ENCODE data around the gene NGF. TPM values are rescaled to one million over a fixed set of nuclear protein-coding genes. Genes with fewer than 3 reads are reported as not detected.

Gene NGF
- total RNA-seq, 1 donor from 2014 or later, result 12.9 TPM

- Histone ChIP-seq H3K4me2 (ENCODE audit: low read length) (no peak overlapping the region), H3K4me3 (ENCODE audit: insufficient read depth, low read depth, low read length) (no peak overlapping the region), H4K20me1 (ENCODE audit: insufficient read depth, low read length) (no peaks in the 10 kb centered on the region), H3K9ac (ENCODE audit: low read length) (no peak overlapping the region), H3K36me3 (ENCODE audit: insufficient read depth, low read length) (no peaks in the 10 kb centered on the region), H3K79me2 (ENCODE audit: insufficient read depth, low read length) (peaks cover 32% of the 10 kb centered on the region), H3K9me3 (ENCODE audit: insufficient read depth, low read depth, low read length) (no peaks in the 10 kb centered on the region), H3K27me3 (ENCODE audit: insufficient read depth, low read length) (no peaks in the 10 kb centered on the region), H2AFZ (ENCODE audit: low read depth, low read length) (no peak overlapping the region), H3K4me1 (ENCODE audit: insufficient read depth, low read length) (peaks cover 32% of the 10 kb centered on the region), H3K27ac (ENCODE audit: low read depth, low read length) (no peak overlapping the region)
- Mint-ChIP-seq H3K36me3 (ENCODE audit: low read depth, unreplicated experiment) (peaks cover 10% of the 10 kb centered on the region), H3K4me3 (ENCODE audit: unreplicated experiment) (no peak overlapping the region), H3K9me3 (ENCODE audit: unreplicated experiment) (peaks cover 3% of the 10 kb centered on the region), H3K4me1 (ENCODE audit: low read depth, unreplicated experiment) (peaks cover 59% of the 10 kb centered on the region), H3K27me3 (ENCODE audit: low read depth, unreplicated experiment) (no peaks in the 10 kb centered on the region), H3K27ac (ENCODE audit: unreplicated experiment) (peak overlapping the region; percentile 60)
- FAIRE-seq, result peak; percentile 23
- no peak for DNase-seq (ENCODE audit: low read depth)
- no peak for TF ChIP-seq EZH2 (IDR thresholded peaks at IDR 0.05; ENCODE audit: insufficient read depth, low read length)
- TF ChIP-seq, protein P1, sequence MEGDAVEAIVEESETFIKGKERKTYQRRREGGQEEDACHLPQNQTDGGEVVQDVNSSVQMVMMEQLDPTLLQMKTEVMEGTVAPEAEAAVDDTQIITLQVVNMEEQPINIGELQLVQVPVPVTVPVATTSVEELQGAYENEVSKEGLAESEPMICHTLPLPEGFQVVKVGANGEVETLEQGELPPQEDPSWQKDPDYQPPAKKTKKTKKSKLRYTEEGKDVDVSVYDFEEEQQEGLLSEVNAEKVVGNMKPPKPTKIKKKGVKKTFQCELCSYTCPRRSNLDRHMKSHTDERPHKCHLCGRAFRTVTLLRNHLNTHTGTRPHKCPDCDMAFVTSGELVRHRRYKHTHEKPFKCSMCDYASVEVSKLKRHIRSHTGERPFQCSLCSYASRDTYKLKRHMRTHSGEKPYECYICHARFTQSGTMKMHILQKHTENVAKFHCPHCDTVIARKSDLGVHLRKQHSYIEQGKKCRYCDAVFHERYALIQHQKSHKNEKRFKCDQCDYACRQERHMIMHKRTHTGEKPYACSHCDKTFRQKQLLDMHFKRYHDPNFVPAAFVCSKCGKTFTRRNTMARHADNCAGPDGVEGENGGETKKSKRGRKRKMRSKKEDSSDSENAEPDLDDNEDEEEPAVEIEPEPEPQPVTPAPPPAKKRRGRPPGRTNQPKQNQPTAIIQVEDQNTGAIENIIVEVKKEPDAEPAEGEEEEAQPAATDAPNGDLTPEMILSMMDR (IDR thresholded peaks at IDR 0.05; ENCODE audit: insufficient read depth, low read depth, low read length), result no peak
These were observed 13.2 kb downstream of the NGF start for GRCh38 chr1:115324649-115325420.

DNA sequence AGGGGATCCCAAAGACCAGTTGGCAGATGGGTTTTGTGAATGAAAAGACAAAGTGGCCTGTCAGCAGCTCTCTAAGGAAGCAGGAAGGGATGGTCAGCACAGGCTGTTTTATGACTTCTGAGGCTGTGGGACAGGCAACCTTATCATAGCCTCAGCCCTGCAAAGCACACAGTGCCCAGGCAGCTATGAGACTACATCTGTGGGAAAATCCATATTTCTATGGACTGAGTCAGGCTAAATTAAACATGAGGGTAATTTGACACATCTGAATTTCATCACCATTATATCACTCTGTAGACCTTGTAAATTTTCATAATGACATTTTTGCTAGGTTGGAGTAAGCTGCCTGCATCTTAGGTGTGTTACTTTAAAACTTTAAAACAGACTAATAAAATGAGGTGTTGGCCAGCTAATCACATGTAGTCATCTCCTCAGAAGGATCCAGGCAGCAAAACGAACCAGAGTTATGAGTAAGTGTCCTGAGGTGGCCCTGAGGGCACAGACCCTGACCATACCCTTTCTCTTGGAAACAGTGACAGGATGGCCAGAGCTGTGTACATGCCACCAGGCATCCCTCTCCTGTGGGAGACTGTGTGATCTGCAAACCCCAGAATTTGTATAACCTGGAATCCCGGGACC is 14.6 kb downstream of the NGF start:
- Histone ChIP-seq H3K27ac (ENCODE audit: low read depth, low read length) (peak overlapping the region; percentile 41), H3K4me3 (ENCODE audit: insufficient read depth, low read depth, low read length) (no peak overlapping the region), H3K9ac (ENCODE audit: low read length) (peak overlapping the region; percentile 23), H3K4me1 (ENCODE audit: insufficient read depth, low read length) (peaks cover 29% of the 10 kb centered on the region), H3K36me3 (ENCODE audit: insufficient read depth, low read length) (no peaks in the 10 kb centered on the region), H3K9me3 (ENCODE audit: insufficient read depth, low read depth, low read length) (no peaks in the 10 kb centered on the region), H4K20me1 (ENCODE audit: insufficient read depth, low read length) (no peaks in the 10 kb centered on the region), H2AFZ (ENCODE audit: low read depth, low read length) (no peak overlapping the region), H3K4me2 (ENCODE audit: low read length) (peak overlapping the region; percentile 10), H3K79me2 (ENCODE audit: insufficient read depth, low read length) (peaks cover 31% of the 10 kb centered on the region), H3K27me3 (ENCODE audit: insufficient read depth, low read length) (no peaks in the 10 kb centered on the region)
- DNase-seq (ENCODE audit: low read depth), result no peak
- no peak for TF ChIP-seq EZH2 (IDR thresholded peaks at IDR 0.05; ENCODE audit: insufficient read depth, low read length)
- TF ChIP-seq, protein P1 (IDR thresholded peaks at IDR 0.05; ENCODE audit: insufficient read depth, low read depth, low read length), result no peak
- Mint-ChIP-seq H3K4me3 (ENCODE audit: unreplicated experiment) (no peak overlapping the region), H3K36me3 (ENCODE audit: low read depth, unreplicated experiment) (peaks cover 7% of the 10 kb centered on the region), H3K9me3 (ENCODE audit: unreplicated experiment) (peaks cover 3% of the 10 kb centered on the region), H3K4me1 (ENCODE audit: low read depth, unreplicated experiment) (peaks cover 57% of the 10 kb centered on the region), H3K27ac (ENCODE audit: unreplicated experiment) (peak overlapping the region; percentile 95), H3K27me3 (ENCODE audit: low read depth, unreplicated experiment) (no peaks in the 10 kb centered on the region)
- no peak for FAIRE-seq
